ENCODE results near the gene TMEM266. TPM values are rescaled to one million over a fixed set of nuclear protein-coding genes. Genes with fewer than 3 reads are reported as not detected.

TMEM266 gene
- total RNA-seq, 2 experiments from 2014 or later = not detected

DNA sequence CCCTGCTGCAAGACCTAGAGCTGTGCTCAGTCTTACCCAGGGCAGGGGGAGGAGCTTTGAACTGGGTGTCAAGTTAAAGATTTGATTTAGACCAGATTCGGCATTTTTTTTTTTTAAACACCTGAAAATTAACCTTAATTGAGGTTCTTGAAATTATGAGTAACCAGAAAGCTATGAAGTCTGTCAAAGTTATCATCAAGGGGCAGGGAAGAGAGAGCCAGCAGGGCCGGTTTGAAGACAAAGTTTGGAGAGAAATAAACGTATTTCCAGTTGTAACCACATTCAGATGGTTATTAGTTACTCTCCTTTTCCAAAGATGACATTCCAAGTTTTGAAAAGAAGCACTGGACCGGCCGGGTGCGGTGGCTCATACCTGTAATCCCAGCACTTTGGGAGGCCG, 12.0 kb downstream of the TMEM266 start:
- Mint-ChIP-seq H3K36me3 (ENCODE audit: low read depth) (no peaks in the 10 kb centered on the region), H3K9me3 (no peaks in the 10 kb centered on the region), H3K4me1 (ENCODE audit: low read depth) (no peaks in the 10 kb centered on the region), H3K27me3 (peaks cover 9% of the 10 kb centered on the region), H3K4me3 (no peak overlapping the region), H3K27ac (no peak overlapping the region)
- no peaks in the 10 kb centered on the region for H3K9me3 ChIP-seq (ENCODE audit: control insufficient read depth in 1 of 2, insufficient read depth in 1 of 2, low read length in 2 of 2)
- intact Hi-C loops (cut with DNase I, micrococcal nuclease) = no loop called here
- no peak for ATAC-seq (ENCODE audit: poor library complexity)
- ChIA-PET CTCF (no interaction called here), POLR2A (no interaction called here)
- H3K27me3 ChIP-seq (ENCODE audit: control insufficient read depth in 1 of 2, insufficient read depth in 2 of 2, low read length in 2 of 2) = no peaks in the 10 kb centered on the region
- H3K27ac ChIP-seq (ENCODE audit: low read depth in 1 of 2, low read length in 2 of 2) = no peak overlapping the region
- H3K36me3 ChIP-seq (ENCODE audit: insufficient read depth, low read length) = no peaks in the 10 kb centered on the region
- TF ChIP-seq, protein P1, sequence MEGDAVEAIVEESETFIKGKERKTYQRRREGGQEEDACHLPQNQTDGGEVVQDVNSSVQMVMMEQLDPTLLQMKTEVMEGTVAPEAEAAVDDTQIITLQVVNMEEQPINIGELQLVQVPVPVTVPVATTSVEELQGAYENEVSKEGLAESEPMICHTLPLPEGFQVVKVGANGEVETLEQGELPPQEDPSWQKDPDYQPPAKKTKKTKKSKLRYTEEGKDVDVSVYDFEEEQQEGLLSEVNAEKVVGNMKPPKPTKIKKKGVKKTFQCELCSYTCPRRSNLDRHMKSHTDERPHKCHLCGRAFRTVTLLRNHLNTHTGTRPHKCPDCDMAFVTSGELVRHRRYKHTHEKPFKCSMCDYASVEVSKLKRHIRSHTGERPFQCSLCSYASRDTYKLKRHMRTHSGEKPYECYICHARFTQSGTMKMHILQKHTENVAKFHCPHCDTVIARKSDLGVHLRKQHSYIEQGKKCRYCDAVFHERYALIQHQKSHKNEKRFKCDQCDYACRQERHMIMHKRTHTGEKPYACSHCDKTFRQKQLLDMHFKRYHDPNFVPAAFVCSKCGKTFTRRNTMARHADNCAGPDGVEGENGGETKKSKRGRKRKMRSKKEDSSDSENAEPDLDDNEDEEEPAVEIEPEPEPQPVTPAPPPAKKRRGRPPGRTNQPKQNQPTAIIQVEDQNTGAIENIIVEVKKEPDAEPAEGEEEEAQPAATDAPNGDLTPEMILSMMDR (IDR thresholded peaks at IDR 0.05) = no peak
- no peak for DNase-seq
- H3K4me3 ChIP-seq (ENCODE audit: low read length) = no peak overlapping the region
- H3K4me1 ChIP-seq (ENCODE audit: insufficient read depth, low read length) = no peaks in the 10 kb centered on the region

DNA sequence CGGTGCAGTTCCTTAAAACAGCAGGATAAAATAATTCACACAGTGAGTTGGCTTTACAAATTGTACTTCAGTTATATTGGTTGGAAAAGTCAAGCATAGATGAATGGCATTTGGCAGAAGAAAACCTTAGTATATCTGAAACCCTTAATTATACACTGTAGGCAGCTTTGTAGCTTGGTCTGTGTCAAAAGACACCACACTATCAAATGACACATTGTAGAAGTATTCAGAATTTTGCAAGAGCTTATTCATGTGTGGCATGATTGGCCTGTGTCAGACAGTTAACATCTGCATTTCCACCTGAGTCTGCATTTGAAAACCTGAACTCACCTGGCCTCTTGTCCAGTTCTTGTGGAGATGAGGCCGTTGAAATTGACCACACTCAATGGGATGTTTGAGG, 13.8 kb downstream of the TMEM266 start:
- Mint-ChIP-seq H3K4me3 (no peak overlapping the region), H3K27me3 (peaks cover 9% of the 10 kb centered on the region), H3K4me1 (ENCODE audit: low read depth) (no peaks in the 10 kb centered on the region), H3K36me3 (ENCODE audit: low read depth) (no peaks in the 10 kb centered on the region), H3K27ac (no peak overlapping the region), H3K9me3 (no peaks in the 10 kb centered on the region)
- TF ChIP-seq, protein P1 (IDR thresholded peaks at IDR 0.05) = no peak
- DNase-seq (no peak), ATAC-seq (ENCODE audit: poor library complexity) (no peak)
- no peaks in the 10 kb centered on the region for H3K9me3 ChIP-seq (ENCODE audit: control insufficient read depth in 1 of 2, insufficient read depth in 1 of 2, low read length in 2 of 2)
- H3K27me3 ChIP-seq (ENCODE audit: control insufficient read depth in 1 of 2, insufficient read depth in 2 of 2, low read length in 2 of 2) = no peaks in the 10 kb centered on the region
- intact Hi-C loops (cut with DNase I, micrococcal nuclease) = no loop called here
- no peaks in the 10 kb centered on the region for H3K36me3 ChIP-seq (ENCODE audit: insufficient read depth, low read length)
- CTCF ChIA-PET = no interaction called here
- H3K27ac ChIP-seq (ENCODE audit: low read depth in 1 of 2, low read length in 2 of 2) = no peak overlapping the region
- no peaks in the 10 kb centered on the region for H3K4me1 ChIP-seq (ENCODE audit: insufficient read depth, low read length)
- no peak overlapping the region for H3K4me3 ChIP-seq (ENCODE audit: low read length)
- POLR2A ChIA-PET = no interaction called here

DNA sequence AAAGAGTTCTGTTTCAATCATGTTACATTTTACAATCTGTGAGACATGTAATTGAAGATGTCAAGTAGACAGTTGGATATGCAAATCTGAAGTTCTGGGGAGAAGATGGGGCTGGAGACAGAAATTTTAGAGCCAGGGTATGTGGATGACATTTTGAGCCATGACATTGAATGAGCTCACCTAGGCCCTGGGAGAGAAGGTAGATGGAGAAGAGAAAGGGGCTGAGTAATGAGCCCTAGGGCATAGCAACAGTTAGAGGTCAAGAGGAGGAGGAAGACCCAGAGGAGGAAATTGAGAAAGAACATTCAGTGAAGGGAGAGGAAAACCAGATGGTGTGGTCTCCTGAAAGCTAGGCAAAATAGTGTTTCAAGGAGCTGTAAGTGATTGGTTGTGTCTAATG, 15.3 kb downstream of the TMEM266 start:
- Histone ChIP-seq H3K36me3 (ENCODE audit: insufficient read depth, low read length) (no peaks in the 10 kb centered on the region), H3K27me3 (ENCODE audit: control insufficient read depth in 1 of 2, insufficient read depth in 2 of 2, low read length in 2 of 2) (no peaks in the 10 kb centered on the region), H3K9me3 (ENCODE audit: control insufficient read depth in 1 of 2, insufficient read depth in 1 of 2, low read length in 2 of 2) (no peaks in the 10 kb centered on the region), H3K4me1 (ENCODE audit: insufficient read depth, low read length) (no peaks in the 10 kb centered on the region), H3K4me3 (ENCODE audit: low read length) (no peak overlapping the region), H3K27ac (ENCODE audit: low read depth in 1 of 2, low read length in 2 of 2) (no peak overlapping the region)
- ChIA-PET POLR2A (no interaction called here), CTCF (interaction anchor here (0.7 kb wide), 1 partner anchor 64 kb away, joined by 3 read pairs; no protein-coding TSS in a partner anchor)
- Mint-ChIP-seq H3K27ac (no peak overlapping the region), H3K27me3 (peaks cover 4% of the 10 kb centered on the region), H3K9me3 (no peaks in the 10 kb centered on the region), H3K4me1 (ENCODE audit: low read depth) (no peaks in the 10 kb centered on the region), H3K36me3 (ENCODE audit: low read depth) (no peaks in the 10 kb centered on the region), H3K4me3 (no peak overlapping the region)
- no peak for DNase-seq
- intact Hi-C loops (cut with DNase I, micrococcal nuclease) = no loop called here
- ATAC-seq (ENCODE audit: poor library complexity) = no peak
- TF ChIP-seq, protein P1 (IDR thresholded peaks at IDR 0.05) = no peak

Measured in CD4-positive, alpha-beta T cell (primary cell).